GM12801 (cell line): ENCODE results near the gene MKKS.

ENCODE experiments used
- TF ChIP-seq, protein P1 (sequence below): IDR thresholded peaks from one replicate; pipeline ENCODE4 v1.5.1; 2011; ENCODE audit warnings: control low read depth; ENCODE audit not compliant: insufficient read length; ENCODE audit errors: extremely low read depth

The MKKS gene

DNA sequence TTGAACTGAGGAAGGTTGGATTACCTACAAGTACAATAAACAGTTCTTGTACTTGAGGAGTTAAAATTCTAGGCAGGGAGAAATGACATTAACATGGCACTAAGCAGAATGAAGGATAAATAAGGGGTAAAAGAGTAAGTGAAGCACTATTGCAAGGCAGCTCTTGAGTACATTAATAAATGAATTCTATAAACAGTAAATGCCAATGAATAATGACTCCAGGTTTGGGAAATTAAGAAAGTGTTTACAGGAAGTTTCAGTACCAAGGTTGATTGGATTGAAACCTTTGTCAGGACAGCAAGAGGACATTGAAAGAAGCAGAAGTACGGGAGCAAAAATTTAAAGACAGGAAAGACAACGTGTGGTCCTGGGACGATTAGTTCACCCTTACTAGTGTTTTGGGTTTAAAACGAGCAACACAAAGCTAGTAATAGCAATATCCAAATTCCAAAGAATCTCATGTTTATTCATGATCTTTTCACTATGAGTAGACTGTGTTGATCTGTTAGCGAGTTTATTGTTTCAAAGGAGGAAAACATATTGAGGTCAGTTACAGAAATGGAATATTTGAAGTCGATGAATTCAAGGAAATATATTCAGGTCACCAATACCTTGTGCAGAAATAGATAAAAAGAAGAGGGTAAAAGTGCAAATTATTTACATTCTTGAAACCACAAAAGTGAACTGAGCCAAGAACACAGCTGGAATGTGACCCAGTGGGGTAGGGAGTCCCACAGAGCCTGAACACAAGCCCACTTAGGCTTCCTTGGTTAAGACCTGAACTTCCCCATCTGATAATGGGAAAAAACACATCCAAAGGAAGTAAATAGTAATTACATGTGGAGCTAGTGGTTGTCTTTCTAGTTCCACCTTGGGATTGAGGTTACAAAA lies 80.8 kb downstream of the MKKS start:
- TF ChIP-seq, protein P1, sequence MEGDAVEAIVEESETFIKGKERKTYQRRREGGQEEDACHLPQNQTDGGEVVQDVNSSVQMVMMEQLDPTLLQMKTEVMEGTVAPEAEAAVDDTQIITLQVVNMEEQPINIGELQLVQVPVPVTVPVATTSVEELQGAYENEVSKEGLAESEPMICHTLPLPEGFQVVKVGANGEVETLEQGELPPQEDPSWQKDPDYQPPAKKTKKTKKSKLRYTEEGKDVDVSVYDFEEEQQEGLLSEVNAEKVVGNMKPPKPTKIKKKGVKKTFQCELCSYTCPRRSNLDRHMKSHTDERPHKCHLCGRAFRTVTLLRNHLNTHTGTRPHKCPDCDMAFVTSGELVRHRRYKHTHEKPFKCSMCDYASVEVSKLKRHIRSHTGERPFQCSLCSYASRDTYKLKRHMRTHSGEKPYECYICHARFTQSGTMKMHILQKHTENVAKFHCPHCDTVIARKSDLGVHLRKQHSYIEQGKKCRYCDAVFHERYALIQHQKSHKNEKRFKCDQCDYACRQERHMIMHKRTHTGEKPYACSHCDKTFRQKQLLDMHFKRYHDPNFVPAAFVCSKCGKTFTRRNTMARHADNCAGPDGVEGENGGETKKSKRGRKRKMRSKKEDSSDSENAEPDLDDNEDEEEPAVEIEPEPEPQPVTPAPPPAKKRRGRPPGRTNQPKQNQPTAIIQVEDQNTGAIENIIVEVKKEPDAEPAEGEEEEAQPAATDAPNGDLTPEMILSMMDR: no peak
